ENCODE data around the gene CEP72.
A peak's percentile ranks its signal among the peaks of the same experiment; 100 is the strongest.

The CEP72 gene

DNA sequence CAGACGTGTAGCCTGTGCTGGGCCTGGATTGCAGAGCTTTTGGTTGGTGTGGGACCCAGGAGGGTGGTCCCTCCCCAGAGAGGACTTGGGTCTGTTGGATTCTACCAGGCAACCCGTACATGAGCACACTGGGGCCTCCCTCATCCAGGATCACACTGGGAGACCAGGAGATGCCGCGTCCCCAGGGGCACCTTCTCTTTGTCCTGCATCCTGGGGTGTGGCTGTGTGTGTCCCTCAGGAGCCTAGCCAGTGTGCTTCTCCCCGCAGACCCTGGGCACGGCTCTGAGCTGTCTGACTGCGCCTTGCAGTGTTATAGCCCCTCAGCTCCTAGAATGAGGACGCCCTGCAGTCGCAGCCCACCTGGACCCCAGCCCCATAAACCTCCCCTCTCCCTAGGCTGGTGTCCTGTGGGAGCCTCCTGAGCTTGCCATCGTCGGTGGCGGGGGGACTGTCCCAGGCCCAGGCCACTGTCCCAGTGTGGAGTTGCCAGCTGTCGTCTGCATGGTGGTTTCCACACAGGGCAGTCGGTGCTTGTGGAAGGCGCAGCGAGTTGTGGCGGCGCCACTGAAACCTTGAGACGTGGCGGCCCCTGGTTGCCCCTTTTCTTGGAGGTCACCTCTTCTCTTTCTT lies 27.6 kb downstream of the CEP72 start:
- no peak for DNase-seq

GRCh38 chr5:640461-641330 lies 28.6 kb downstream of the CEP72 start:
- no peak for DNase-seq

GRCh38 chr5:641331-641765 lies 29.2 kb downstream of the CEP72 start:
- no peak for DNase-seq

GRCh38 chr5:642481-642880 lies 30.3 kb downstream of the CEP72 start:
- DNase-seq = no peak

- no peak for DNase-seq
These were observed 31.2 kb downstream of the CEP72 start for GRCh38 chr5:643351-643801.

DNA sequence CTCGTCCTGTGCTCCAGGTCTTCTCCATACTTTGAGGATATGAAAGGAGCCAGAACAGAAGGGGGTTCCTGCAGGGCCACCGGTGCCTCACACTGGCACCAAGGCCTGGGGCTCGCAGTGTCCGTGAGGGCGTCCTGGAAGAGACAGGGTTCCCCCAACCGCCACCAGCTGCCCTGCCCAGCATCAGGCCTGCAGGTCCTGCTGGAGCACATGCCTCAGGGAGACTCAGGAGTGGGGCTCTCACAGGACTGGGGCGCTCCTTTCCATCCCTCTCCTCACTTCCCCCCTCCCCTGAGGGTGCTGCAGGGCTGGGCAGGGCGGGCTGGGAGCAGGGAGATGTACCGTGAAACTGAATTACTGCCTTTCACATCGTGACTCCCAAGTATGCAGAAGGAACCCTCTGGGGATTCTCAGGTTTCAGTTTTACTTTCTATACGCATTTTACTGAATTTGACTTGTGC lies 31.7 kb downstream of the CEP72 start:
- DNase-seq = no peak

DNA sequence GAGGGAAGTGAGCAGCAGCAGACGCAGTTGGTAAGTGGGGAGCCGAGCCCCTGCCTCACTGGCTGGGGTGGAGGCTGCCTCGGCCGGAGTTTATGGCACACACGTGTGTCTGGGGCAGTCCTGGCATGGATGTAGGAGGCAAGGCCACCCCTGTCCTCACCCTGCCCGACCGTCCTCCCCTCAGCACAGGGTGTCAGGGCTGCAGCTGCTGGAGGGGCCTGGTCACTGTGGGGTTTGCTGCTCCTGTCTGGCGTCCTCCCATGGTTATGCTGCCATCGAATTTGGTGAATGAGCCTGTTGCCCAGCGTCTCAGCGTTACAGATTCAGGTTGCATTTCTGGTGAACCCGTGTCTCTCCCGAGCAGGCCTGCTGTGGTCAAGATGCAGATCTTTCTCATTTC lies 32.4 kb downstream of the CEP72 start:
- DNase-seq = no peak

DNA sequence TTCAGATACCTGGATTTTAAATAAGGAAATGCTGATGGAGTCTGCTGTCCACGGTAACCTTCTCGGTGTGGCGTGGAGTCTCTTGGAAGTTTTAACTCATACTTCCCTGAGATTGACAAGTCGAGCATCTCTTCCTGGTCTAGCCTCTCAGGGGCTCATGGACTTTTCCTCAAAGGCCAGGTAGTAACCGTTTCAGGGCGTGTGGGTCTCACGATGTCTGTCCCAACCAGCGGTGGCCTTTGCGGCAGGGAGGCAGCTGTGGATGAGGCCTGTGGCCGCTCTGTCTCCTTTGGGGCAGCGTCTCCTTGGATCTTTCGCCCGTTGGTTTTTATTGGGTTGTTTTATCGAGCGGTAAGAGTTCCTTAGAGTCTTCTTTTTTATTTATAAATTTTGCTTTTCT lies 32.8 kb downstream of the CEP72 start:
- DNase-seq = no peak

GRCh38 chr5:645421-645820 lies 33.3 kb downstream of the CEP72 start:
- no peak for DNase-seq

DNA sequence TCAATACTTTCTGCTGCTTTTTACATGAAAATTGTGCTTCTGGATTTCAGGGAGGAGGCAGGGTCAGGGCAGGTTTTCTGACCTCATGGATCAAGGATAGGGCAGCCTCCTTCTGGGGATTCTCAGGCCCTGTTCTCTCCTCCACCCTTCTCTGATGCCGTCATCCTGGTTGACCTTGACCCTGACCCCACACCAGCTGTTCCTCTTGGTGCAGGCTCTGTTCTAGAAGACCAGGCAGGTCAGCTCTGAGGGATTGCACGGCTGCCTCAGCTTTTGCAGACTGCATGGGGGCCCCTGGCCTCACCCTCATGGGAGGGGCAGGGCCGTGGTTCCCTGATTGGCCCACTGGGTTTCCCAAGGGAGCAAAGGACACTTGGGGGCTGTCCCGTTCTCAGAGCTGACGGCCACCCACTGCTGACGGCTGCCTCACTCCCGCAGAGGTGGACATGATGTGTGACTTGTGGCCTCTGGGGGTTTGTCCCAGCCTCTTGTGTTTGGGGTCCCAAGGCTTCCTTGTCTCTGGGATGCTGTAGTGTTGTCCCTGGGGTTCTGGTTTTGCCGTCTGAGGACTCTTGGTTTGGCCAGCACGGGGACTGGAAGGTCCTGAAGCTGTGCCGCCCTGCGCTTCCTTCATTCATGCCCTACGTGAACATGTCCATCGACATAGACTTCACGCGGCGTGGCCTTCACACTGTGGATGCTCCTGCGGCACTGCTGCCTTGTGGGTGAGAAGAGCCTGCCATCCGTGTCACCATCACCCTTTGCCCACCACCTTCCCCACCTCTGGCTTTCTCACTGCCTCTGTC lies 34.5 kb downstream of the CEP72 start:
- DNase-seq = no peak

- no peak for DNase-seq
These were observed 35.2 kb downstream of the CEP72 start for GRCh38 chr5:647311-647710.

GRCh38 chr5:647727-648126 lies 35.6 kb downstream of the CEP72 start:
- no peak for DNase-seq

DNA sequence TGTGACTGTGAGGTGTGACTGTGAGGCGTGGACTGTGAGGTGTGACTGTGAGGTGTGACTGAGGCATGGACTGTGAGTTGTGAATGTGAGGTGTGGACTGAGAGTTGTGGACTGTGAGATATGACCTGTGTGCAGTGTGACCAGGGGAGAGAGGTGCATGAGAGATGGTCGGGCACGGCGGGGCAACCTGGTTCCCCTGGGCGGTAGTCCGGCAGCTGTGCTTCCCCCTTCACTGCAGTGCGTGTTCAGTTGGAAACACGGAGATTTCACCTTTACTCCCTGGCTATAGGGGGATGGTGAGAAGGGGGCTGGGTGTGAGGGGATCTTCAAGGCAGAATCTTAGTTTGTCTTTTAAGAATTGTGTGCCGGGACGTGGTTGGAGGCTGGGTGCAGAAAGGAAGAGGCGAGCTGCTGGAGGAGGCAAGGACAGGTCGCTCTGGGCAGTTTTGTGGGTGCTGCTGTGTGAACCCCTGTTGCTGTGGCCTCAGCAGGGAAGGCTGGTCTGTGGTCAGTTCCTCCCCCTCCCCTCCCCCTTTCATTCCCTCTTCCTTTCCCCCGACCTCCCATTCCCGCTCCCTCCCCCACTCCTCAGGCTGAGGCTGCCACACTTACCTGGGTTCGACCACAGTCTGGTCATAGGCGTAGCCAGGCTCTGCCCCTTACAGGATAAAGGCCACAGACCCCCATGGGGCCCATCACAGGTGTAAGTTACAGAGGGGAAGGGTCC lies 39.3 kb downstream of the CEP72 start:
- no peak for DNase-seq

- DNase-seq = no peak
These were observed 39.9 kb downstream of the CEP72 start for GRCh38 chr5:652023-652515.

DNA sequence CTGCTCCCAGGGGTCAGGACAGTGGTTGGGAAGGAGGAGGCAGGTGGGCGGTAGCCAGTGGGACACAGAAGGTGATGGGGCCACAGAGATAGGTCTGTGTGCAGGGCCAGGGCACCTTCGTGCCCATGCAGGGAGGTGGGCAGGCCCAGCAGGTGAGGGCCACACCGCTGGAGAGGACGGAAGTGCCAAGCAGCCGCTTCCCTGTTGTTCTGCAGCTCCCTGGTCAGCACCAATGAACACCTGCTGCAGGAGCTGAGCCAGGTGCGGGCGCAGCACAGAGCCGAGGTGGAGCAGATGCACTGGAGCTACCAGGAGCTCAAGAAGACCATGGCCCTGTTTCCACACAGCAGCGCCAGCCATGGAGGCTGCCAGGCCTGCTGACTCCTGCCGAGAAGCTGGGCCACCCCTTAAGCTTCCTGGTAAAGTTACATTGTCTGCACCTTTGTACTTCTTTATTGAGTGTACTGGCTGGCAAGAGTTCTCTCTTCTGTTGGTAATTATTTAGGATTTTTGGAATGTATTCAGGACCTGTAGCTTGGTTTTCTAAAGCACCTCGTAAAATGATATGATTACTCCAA lies 40.7 kb downstream of the CEP72 start:
- no peak for DNase-seq

GRCh38 chr5:654071-654778 lies 42.1 kb downstream of the CEP72 start:
- no peak for DNase-seq

DNA sequence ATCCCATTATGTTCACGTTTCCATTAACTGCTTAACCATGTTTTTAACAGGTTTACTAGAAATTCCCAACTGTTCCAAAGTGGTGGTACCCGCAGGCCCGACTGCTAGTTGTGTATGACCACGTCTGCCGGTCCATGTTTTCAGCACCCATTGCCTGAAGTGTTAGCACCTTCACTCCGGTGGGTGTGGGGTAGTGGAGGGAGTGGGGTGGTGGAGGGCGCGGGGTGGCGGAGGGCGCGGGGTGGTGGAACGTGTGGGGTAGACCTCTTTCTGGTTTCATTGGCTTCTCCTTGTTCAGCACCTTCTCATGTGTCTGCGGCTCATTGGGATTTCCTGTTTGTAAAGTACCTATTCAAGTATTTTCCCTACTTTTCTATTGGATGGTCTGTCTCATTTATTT lies 43.3 kb downstream of the CEP72 start:
- no peak for DNase-seq

DNA sequence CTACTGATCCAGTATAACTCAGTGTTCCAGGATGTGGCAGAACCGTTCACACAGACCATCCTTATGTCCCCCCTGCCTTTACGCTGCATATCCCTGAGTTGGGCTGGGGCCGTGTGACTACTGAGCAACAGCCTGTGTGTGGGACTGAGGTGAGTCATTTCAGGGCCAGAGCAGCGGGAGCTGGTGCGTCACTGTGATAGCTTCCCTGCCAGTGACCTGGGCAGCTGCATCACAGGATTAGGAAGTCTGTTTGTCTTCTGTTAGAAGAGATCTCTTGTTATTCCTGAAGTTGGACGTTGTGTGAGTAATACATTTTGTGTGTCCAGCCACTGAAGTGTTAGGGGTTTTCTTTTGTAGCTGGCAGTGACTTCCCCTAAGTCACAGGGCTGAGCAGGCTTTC lies 45.4 kb downstream of the CEP72 start:
- DNase-seq = peak; percentile 54 to 77

GRCh38 chr5:658103-658502 lies 46.0 kb downstream of the CEP72 start:
- DNase-seq = no peak

DNA sequence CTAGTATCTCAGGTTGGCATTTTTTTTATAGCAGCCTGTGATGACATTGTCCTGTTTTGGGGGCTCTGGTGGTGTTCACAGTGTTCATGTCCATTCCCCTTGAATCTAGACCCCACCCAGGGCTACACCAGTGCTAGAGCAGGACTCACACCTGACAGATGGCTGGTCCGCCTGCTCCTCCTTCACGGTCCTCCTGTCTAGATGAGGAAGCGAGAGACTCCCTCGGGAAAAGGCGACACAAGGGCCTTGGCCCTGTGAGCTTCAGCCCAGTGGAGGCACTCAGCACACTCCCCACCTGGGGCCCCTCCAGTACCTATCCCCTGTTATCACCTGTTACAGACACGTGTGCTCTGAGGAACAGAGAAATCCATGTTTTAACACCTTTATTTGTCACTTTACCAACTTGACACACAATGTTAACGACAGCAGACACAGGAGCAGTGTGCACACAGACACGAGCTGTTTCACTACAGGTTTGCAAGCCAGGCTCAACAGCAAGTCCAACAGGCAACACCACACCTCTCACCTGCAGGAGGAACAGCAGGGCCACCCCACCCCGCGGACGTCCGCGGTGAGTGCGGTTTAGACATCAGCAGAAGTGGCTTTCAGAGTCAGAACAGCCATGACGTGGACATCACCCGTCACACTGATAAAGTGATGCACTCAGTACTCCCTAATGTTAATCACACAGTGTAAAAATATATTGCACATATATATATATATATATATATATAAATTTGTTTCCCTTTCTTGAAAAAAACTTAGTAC lies 47.5 kb downstream of the CEP72 start:
- DNase-seq = no peak

All from inflammatory macrophage treated with lipopolysaccharide for 1 hour (primary cell).